ENCODE results near the gene PRKN.

GRCh38 chr6:161674930-161675682 is 1052.5 kb downstream of the PRKN start:
- TF ChIP-seq ZFP3 (CRISPR knock-in tag; IDR thresholded peaks at IDR 0.05) (no peak), CSDC2 (CRISPR knock-in tag; IDR thresholded peaks at IDR 0.05) (no peak), RARB (CRISPR knock-in tag; IDR thresholded peaks at IDR 0.05) (no peak), ARNTL (CRISPR knock-in tag; IDR thresholded peaks at IDR 0.05; ENCODE audit: borderline replicate concordance, low read depth) (no peak), PATZ1 (CRISPR knock-in tag; IDR thresholded peaks at IDR 0.05; ENCODE audit: borderline replicate concordance) (no peak), ZFP30 (CRISPR knock-in tag; IDR thresholded peaks at IDR 0.05) (no peak), ISL1 (CRISPR knock-in tag; IDR thresholded peaks at IDR 0.05) (no peak), SNAI2 (CRISPR knock-in tag; IDR thresholded peaks at IDR 0.05) (no peak)

Measured in SK-N-SH treated with all-trans-retinoic acid at 6 μM for 48 hours (cell line).